ENCODE data around the gene PRH2. TPM values are rescaled to one million over a fixed set of nuclear protein-coding genes. Genes with fewer than 3 reads are reported as not detected.

Gene PRH2
- not detected for polyA plus RNA-seq (ENCODE audit: insufficient read length)

- no peak for DNase-seq
Observed at GRCh38 chr12:10928746-10929286, at the start of gene PRH2. PRH2 (plus strand) TSS chr12:10929236; CDS start chr12:10929274, 38 bp downstream.

- no peak for DNase-seq
Observed at GRCh38 chr12:10884086-10884725, 44.8 kb upstream of the PRH2 start, which contains the start of gene PRH1. PRH1 (minus strand) TSS chr12:10884255; CDS start chr12:10884217, 38 bp downstream.

GRCh38 chr12:10889226-10889625 lies 39.8 kb upstream of the PRH2 start:
- DNase-seq, result no peak

GRCh38 chr12:10891937-10892336 lies 37.1 kb upstream of the PRH2 start:
- DNase-seq, result no peak

GRCh38 chr12:10896854-10897253 lies 32.2 kb upstream of the PRH2 start:
- DNase-seq, result no peak

DNA sequence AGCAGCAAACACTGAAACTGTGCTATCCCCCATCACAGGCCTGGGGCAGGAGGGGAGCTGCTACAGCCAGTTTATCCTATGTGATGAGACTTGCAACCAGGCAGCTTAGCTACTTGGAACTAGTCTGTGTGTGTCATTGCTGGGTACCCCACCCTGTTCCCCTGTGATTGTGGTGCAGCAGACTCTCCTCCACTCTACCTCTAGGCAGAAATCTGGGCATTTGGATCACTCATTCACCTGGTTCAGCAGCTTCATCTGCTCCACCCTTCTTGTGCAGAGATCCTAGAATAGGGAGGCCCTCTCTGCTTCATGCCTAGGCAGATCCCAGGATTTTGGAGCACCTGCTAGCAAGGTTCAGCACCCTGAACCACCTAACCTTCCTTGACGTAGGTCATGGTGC lies 28.5 kb upstream of the PRH2 start:
- DNase-seq, result no peak

DNA sequence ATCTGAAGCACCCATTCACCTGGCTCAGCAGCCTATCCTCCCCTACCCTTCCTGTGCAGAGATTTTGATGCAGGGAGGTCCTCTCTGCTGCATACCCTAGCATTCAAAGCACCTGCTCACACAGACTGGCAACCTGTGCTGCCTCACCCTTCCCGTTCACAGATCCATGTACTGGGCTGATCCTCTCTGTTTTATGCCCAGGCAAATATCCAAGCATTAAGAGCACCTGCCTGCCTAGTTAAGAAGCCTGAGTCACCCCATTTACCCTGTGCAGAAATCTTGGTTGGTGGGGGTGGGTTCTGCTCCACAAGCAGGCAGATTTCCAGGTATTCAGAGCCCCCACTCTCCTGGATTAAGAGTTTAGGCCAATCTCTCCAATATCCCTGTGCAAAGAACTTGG lies 28.1 kb upstream of the PRH2 start:
- no peak for DNase-seq

- DNase-seq, result no peak
Observed at GRCh38 chr12:10901427-10901826, 27.6 kb upstream of the PRH2 start.

DNA sequence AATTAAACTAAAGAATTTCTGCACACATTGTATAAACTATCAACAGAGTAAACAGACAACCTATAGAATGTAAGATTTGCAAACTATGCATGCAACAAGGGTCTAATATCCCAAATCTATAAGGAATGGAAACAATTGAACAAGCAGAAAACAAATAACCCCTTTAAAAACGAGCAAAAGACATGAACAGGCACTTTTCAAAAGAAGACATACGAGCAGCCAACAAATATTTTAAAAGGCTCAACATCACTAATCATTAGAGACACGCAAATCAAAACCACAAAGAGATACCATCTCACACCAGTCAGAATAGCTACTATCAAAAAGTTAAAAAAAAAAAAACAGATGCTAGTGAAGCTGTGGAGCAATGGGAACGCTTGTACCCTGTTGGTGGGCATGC lies 24.4 kb upstream of the PRH2 start:
- DNase-seq, result no peak

GRCh38 chr12:10909462-10909861 lies 19.6 kb upstream of the PRH2 start, which contains the start of gene TAS2R13:
TAS2R13 (minus strand) TSS chr12:10909562; CDS start chr12:10909298, 264 bp downstream.
- no peak for DNase-seq

DNA sequence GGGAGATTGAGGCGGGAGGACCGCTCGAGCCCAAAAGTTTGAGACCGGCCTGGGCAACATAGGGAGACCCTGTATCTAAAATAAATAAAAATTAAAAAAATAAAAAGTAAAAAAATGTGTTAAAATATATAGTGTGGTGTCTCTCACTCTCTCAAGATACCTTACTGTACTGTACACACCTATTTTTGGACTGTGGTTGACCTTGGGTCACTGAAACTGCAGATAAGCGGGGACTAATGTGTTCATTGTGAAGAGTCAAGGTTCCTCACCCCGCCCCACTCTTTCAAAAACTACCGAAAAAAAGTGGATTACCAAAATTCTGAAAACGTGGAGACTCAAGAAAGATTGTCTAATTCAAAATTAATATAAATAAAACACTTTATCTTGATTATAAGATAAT lies 18.7 kb upstream of the PRH2 start:
- no peak for DNase-seq

GRCh38 chr12:10919809-10920208 lies 9.2 kb upstream of the PRH2 start:
- DNase-seq, result no peak

DNA sequence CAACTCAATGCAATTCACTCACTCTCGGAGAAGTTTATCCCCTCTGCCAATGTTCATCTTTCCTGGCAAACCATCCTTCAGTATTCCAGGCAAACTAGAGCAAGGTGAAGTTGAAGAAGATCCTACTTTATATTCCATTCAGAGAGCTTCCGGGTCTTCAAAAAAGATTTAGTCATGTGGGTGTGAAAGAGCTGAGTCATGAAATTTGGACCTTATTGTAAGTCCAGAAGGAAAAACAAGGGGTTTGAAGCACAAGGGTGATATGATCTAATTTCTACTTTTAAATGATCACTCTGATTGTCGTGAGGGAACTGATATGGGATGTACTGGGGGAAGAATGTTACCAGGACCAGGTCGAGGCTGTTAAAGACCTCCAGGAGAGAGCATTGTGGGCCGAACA lies 2.8 kb upstream of the PRH2 start:
- DNase-seq, result no peak

- DNase-seq, result no peak
Observed at GRCh38 chr12:10936506-10936905, 7.5 kb downstream of the PRH2 start.

DNA sequence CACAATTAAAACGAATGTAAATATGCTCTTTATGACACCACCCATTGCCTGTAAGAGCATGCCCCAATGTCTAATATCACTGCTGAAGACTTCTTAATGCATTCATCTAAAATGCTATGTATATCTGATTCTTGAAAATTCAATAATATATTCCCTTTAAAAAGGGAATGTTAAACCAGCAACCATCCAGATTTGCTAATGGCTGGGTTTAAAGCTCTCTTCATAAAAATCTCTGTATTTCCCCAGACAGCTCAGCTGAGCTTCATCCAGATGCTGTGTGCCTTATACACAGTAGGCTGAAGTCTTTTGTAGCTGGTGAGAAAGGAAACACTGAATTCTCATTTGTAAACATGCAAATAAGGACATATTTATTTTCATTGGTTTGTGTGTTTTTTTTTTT lies 10.1 kb downstream of the PRH2 start, which contains the start of gene TAS2R14:
Gene TAS2R14, minus strand, starts transcription at position 101 of the 400 bp plus-strand sequence. Its CDS starts 56 bp downstream, at position 45.
- no peak for DNase-seq

DNA sequence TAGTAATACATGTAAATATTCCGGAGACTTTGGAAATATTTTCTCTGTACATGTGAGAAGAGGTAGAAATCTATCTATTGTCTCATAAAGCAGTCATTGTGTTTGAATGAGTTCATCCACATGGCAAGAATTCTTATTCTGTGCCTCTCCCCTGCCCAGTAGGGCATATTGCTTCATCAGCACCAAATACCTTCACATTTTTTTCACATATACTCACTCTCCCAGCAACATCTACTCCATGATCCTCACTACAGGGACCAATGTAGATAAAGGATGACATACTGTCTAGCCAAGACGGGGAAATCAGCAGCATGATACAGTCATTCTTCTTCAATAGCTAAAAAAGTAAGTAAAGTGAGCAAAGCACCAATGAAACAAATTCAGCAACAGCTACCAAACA lies 11.4 kb downstream of the PRH2 start:
- DNase-seq, result no peak

DNA sequence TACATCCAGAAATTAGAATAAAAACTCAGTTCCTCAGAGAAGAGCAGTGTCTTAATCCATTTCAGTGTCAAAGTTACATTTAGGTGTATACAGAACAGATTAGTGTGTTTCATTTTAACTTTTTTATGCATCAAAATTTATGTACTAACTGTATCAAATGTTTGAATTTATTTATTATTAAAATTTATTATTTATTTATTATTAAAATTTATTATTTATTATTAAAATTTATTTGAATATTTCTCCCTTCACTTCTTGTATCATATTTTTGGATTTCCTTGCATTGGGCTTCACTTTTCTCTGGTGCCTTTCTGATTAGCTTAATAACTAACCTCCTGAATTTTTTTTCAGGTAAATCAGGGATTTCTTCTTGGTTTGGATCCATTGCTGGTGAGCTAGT lies 12.3 kb downstream of the PRH2 start:
- no peak for DNase-seq

DNA sequence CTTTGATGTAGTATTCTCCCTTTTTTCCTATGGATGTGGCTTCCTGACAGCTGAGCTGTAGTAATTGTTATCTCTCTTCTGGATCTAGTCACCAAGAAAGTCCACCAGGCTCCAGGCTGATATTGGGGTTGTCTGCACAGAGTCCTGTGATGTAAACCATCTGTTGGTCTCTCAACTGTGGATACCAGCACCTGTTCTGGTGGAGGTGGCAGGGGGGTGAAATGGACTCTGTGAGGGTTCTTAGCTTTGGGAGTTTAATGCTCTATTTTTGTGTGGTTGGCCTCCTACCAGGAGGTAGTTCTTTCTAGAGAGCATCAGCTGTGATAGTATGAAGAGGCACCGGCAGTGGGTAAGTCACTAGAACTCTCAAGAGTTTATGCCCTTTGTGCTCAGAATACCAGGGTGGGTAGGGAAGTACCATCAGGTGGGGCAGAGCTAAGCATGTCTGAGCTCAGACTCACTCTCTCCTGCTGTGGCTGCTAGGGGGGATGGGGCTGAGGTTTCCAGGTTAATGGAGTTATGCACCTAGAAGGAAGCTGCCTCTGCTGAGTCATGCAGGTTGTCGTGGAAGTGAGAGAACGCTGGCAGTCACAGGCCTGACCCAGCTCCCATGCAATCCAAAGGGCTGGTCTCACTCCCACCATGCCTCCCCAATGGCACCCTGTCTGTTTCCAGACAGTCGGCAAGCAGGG lies 13.0 kb downstream of the PRH2 start:
- no peak for DNase-seq

- DNase-seq, result no peak
Observed at GRCh38 chr12:10943167-10943566, 14.1 kb downstream of the PRH2 start.

DNA sequence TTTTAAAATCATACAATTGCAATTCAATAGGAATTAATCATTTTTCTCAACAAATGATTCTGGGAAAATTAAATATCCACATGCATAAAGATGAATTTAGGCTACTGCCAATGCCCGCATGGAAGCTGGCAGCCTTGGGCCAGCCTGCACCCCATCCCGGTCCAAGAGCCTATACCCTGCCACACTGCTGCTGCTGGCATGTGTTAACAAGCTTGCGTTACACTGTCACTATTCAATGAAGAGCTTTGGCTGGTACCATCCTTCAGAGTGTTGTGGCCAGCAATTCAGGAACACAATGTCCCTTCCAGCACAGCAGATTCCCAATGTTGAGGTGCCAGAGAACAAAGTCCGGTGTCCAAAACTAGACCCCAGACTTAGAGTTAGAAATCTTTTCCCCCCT lies 23.6 kb downstream of the PRH2 start:
- no peak for DNase-seq

GRCh38 chr12:10956085-10956484 lies 27.0 kb downstream of the PRH2 start:
- DNase-seq, result no peak

DNA sequence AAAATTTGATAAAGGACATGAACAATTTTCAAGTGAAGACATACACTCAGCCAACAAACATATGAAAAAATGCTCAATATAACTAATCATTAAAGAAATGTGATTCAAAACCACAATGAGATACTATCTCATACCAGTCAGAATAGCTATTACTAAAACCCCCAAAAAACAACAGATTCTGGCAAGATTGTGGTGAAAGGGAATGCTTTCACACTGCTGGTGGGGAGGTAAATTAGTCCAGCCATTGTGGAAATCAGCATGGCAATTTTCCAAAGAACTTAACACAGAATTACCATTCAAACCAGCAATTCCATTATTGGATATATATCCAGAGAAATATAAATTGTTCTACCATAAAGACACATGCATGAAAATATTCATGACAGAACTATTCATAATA lies 28.7 kb downstream of the PRH2 start:
- DNase-seq, result no peak

- DNase-seq, result no peak
Observed at GRCh38 chr12:10959804-10960203, 30.8 kb downstream of the PRH2 start.

DNA sequence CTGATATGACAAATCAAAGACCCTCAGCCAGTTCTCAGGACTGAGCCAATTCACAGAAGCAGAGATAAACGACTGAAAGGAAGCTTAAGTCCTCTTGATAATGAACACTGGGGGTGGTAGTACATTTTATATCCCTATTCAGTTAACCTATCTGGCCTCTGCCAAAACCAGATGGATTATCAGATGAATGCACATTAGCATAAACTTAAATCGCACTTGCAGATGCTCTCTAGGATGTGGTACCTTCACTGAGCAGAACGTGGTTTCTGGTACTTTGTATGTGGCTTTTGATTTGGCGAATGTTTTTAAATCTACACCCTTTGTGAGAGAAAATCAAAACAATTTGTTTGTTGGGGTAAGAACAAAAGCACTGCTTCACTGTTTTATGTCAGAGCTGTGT lies 31.2 kb downstream of the PRH2 start:
- DNase-seq, result no peak
